Measurements from ENCODE around the gene SLC9A1. TPM values are rescaled to one million over a fixed set of nuclear protein-coding genes. Genes with fewer than 3 reads are reported as not detected.
"Not testable (repeated sequence)": the region's sequence is repeated elsewhere in the genome, so short reads cannot be mapped to it uniquely, and the experiment has no call there.

Gene SLC9A1
- 10 to 100 TPM; 22.8 to 39.3 (median 35.4) TPM for total RNA-seq
- polyA plus RNA-seq = 21.5 TPM
- long read RNA-seq, donor 1, full-length matches to known transcripts = 4 of 38 reads
- long read RNA-seq, donor 1, partial matches to known transcripts = 26 of 38 reads
- long read RNA-seq, donor 1, other reads (novel, unspliced or antisense) = 8 of 38 reads
- long read RNA-seq, donor 2, full-length matches to known transcripts = 7 of 19 reads
- long read RNA-seq, donor 2, partial matches to known transcripts = 6 of 19 reads
- long read RNA-seq, donor 2, other reads (novel, unspliced or antisense) = 6 of 19 reads
- long read RNA-seq, donor 3, full-length matches to known transcripts = 4 of 26 reads
- long read RNA-seq, donor 3, partial matches to known transcripts = 13 of 26 reads
- long read RNA-seq, donor 3, other reads (novel, unspliced or antisense) = 9 of 26 reads
- long read RNA-seq, donor 4, full-length matches to known transcripts = 4 of 14 reads
- long read RNA-seq, donor 4, partial matches to known transcripts = 10 of 14 reads
- long read RNA-seq, donor 4, other reads (novel, unspliced or antisense) = 0 of 14 reads

GRCh38 chr1:27154991-27155781 is at the start of gene SLC9A1:
Gene SLC9A1, minus strand, starts transcription at chr1:27155125. Its CDS starts 791 bp downstream, at chr1:27154334.
- WGBS = 5% methylated on average over 40 of the region's 40 CpGs

DNA sequence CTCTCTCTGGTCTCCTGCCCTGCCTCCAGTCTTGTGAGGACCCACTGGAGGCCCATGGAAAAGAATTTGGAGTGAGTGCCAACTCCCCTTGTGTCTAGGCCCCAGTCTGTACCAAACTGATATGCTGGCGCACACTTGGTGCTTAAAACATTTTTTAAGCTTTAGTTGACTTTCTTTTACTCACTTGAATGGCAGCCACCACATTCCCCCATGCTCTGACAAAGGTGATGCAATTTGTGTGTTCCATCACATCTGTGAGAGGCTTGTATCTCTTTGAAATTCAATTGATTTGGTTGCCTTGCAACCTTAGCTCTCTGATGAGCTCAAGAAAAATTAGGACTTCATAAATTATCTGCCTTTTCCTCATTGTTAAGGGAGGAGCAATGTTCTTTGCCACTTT is 49.0 kb upstream of the SLC9A1 start:
- Histone ChIP-seq H3K9me3 (ENCODE audit: control insufficient read depth, low read length) (no peaks in the 10 kb centered on the region), H3K27me3 (ENCODE audit: control insufficient read depth, insufficient read depth) (no peaks in the 10 kb centered on the region), H3K4me1 (ENCODE audit: control insufficient read depth, insufficient read depth, low read length) (no peaks in the 10 kb centered on the region), H3K27ac (ENCODE audit: low read length) (no peak overlapping the region), H3K4me3 (ENCODE audit: low read length) (no peak overlapping the region)
- intact Hi-C loops (cut with DNase I) = no loop called here
- 88% methylated on average over 1 of the region's 1 CpG for WGBS
- DNase-seq = no peak
- no peak for ATAC-seq

More at GRCh38 chr1:27154991-27155781, at the start of gene SLC9A1:
- Histone ChIP-seq H3K9me3 (ENCODE audit: control insufficient read depth, low read length) (no peaks in the 10 kb centered on the region), H3K27ac (ENCODE audit: low read length) (peak within 1 kb of the TSS; percentile 97), H3K4me1 (ENCODE audit: control insufficient read depth, insufficient read depth, low read length) (peaks cover 9% of the 10 kb centered on the region), H3K27me3 (ENCODE audit: control insufficient read depth, insufficient read depth) (no peaks in the 10 kb centered on the region), H3K4me3 (ENCODE audit: low read length) (peak within 1 kb of the TSS; percentile 97)
- ATAC-seq (peak; percentile 91), DNase-seq (peak; percentile 95 to 98 (median 98))
- intact Hi-C loops (cut with DNase I) = loop anchor here in 3 of 4 donors (5.0 kb wide), 2 partner anchors 38 to 53 kb away; no protein-coding TSS in a partner anchor

- no peak for DNase-seq
- no peak overlapping the region for H3K4me3 ChIP-seq (ENCODE audit: low read length)
- 94% methylated on average over 24 of the region's 24 CpGs for WGBS
- intact Hi-C loops (cut with DNase I) = no loop called here
- no peak for ATAC-seq
- no peaks in the 10 kb centered on the region for H3K27me3 ChIP-seq (ENCODE audit: control insufficient read depth, insufficient read depth)
- no peak overlapping the region for H3K27ac ChIP-seq (ENCODE audit: low read length)
- H3K9me3 ChIP-seq (ENCODE audit: control insufficient read depth, low read length) = no peaks in the 10 kb centered on the region
- H3K4me1 ChIP-seq (ENCODE audit: control insufficient read depth, insufficient read depth, low read length) = no peaks in the 10 kb centered on the region
Measured at GRCh38 chr1:27201295-27201694, 46.4 kb upstream of the SLC9A1 start.

- H3K9me3 ChIP-seq (ENCODE audit: control insufficient read depth, low read length) = no peaks in the 10 kb centered on the region
- H3K27me3 ChIP-seq (ENCODE audit: control insufficient read depth, insufficient read depth) = no peaks in the 10 kb centered on the region
- H3K4me3 ChIP-seq (ENCODE audit: low read length) = no peak overlapping the region
- H3K4me1 ChIP-seq (ENCODE audit: control insufficient read depth, insufficient read depth, low read length) = no peaks in the 10 kb centered on the region
- no peak for ATAC-seq
- H3K27ac ChIP-seq (ENCODE audit: low read length) = no peak overlapping the region
- DNase-seq = no peak
- intact Hi-C loops (cut with DNase I) = loop anchor here in 2 of 4 donors (10.0 kb wide), 2 partner anchors 88 to 92 kb away; no protein-coding TSS in a partner anchor
- WGBS = 98% methylated on average over 1 of the region's 1 CpG
Measured at GRCh38 chr1:27193194-27193593, 38.3 kb upstream of the SLC9A1 start.

- DNase-seq = no peak
- no peak overlapping the region for H3K4me3 ChIP-seq (ENCODE audit: low read length)
- H3K27me3 ChIP-seq (ENCODE audit: control insufficient read depth, insufficient read depth) = no peaks in the 10 kb centered on the region
- 76% methylated on average over 8 of the region's 8 CpGs for WGBS
- intact Hi-C loops (cut with DNase I) = loop anchor here in 2 of 4 donors (10.0 kb wide), 2 partner anchors 87 to 93 kb away; no protein-coding TSS in a partner anchor
- peak; percentile 41 to 55 for ATAC-seq
- H3K4me1 ChIP-seq (ENCODE audit: control insufficient read depth, insufficient read depth, low read length) = no peaks in the 10 kb centered on the region
- no peaks in the 10 kb centered on the region for H3K9me3 ChIP-seq (ENCODE audit: control insufficient read depth, low read length)
- no peak overlapping the region for H3K27ac ChIP-seq (ENCODE audit: low read length)
Measured at GRCh38 chr1:27192039-27192529, 37.2 kb upstream of the SLC9A1 start.

DNA sequence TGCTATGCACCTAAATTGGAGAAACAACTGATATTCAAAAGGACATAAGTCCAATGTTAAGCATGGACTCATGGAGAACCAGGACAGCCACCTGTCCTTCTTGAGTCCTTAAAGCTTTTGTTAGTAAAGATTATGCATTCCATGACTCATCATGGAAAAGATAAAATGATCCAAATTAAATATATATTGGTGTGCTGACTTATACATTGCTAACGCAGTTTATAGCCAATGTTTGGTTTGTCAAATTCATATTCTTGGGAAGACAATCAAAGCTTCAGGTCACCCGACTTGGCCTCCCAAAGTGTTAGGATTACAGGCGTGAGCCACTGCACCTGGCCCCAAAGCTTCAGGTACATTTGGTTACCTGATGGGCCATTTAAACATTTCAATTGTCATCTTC is 29.7 kb upstream of the SLC9A1 start:
- H3K9me3 ChIP-seq (ENCODE audit: control insufficient read depth, low read length); ATAC-seq; H3K27ac ChIP-seq (ENCODE audit: low read length); intact Hi-C loops (cut with DNase I); H3K4me1 ChIP-seq (ENCODE audit: control insufficient read depth, insufficient read depth, low read length); H3K27me3 ChIP-seq (ENCODE audit: control insufficient read depth, insufficient read depth); H3K4me3 ChIP-seq (ENCODE audit: low read length); DNase-seq: not testable (repeated sequence)
- 78% methylated on average over 3 of the region's 3 CpGs for WGBS

DNA sequence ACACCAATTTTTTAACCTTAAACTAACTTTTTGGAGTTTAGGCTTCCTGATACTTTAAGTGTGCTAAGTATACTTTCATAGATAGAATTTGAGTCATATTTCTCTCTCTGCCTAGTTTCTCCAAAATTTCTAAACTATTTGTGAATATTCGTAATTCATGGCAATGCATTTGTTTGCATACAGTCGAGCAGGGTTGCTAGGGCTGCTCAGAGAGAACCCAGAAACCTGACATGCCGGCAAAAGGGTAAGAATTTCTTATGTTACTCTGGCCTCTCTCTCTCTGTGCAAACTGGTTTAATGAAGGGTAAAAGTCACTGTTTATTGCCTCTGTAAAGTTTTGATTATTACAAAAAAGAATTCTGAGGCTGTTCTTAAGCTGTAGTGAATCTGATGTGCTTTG is 25.1 kb upstream of the SLC9A1 start:
- 70% methylated on average over 3 of the region's 3 CpGs for WGBS
- intact Hi-C loops (cut with DNase I) = no loop called here
- H3K27me3 ChIP-seq (ENCODE audit: control insufficient read depth, insufficient read depth) = no peaks in the 10 kb centered on the region

DNA sequence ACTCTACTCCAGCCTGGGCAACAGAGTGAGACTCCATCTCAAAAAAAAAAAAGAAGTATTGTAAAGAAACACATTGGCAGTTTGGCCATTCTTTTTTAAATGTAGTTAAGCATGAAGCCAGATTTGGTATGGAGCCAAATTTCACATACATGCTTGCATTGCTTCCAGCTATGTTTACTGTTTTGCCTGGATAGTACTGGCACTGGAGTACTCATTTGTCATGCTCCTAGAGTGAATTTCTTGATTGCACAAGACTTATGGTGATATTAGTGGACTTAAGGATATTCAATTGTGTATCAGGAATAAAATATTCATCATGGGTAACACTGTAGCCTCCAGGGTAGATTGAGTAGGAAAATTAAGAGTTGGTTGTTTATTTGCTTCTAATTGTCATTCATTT is 24.5 kb upstream of the SLC9A1 start:
- DNase-seq = no peak
- no peaks in the 10 kb centered on the region for H3K9me3 ChIP-seq (ENCODE audit: control insufficient read depth, low read length)
- H3K4me3 ChIP-seq (ENCODE audit: low read length) = no peak overlapping the region
- intact Hi-C loops (cut with DNase I) = no loop called here
- no peak overlapping the region for H3K27ac ChIP-seq (ENCODE audit: low read length)
- H3K27me3 ChIP-seq (ENCODE audit: control insufficient read depth, insufficient read depth) = no peaks in the 10 kb centered on the region
- no peak for ATAC-seq
- H3K4me1 ChIP-seq (ENCODE audit: control insufficient read depth, insufficient read depth, low read length) = no peaks in the 10 kb centered on the region

More for the DNA sequence above, 25.1 kb upstream of the SLC9A1 start:
- Histone ChIP-seq H3K27ac (ENCODE audit: low read length) (no peak overlapping the region), H3K9me3 (ENCODE audit: control insufficient read depth, low read length) (no peaks in the 10 kb centered on the region), H3K4me1 (ENCODE audit: control insufficient read depth, insufficient read depth, low read length) (no peaks in the 10 kb centered on the region), H3K4me3 (ENCODE audit: low read length) (no peak overlapping the region)
- DNase-seq = no peak
- no peak for ATAC-seq

- Histone ChIP-seq H3K4me1 (ENCODE audit: control insufficient read depth, insufficient read depth, low read length) (no peaks in the 10 kb centered on the region), H3K27ac (ENCODE audit: low read length) (no peak overlapping the region), H3K27me3 (ENCODE audit: control insufficient read depth, insufficient read depth) (no peaks in the 10 kb centered on the region), H3K9me3 (ENCODE audit: control insufficient read depth, low read length) (no peaks in the 10 kb centered on the region), H3K4me3 (ENCODE audit: low read length) (no peak overlapping the region)
- intact Hi-C loops (cut with DNase I) = no loop called here
- DNase-seq (no peak), ATAC-seq (no peak)
- 92% methylated on average over 26 of the region's 26 CpGs for WGBS
Measured at GRCh38 chr1:27176954-27177353, 22.0 kb upstream of the SLC9A1 start.

GRCh38 chr1:27176323-27176722 is 21.4 kb upstream of the SLC9A1 start:
- intact Hi-C loops (cut with DNase I) = no loop called here
- no peaks in the 10 kb centered on the region for H3K27me3 ChIP-seq (ENCODE audit: control insufficient read depth, insufficient read depth)
- WGBS = 82% methylated on average over 4 of the region's 4 CpGs
- no peak for ATAC-seq
- H3K27ac ChIP-seq (ENCODE audit: low read length) = no peak overlapping the region
- no peaks in the 10 kb centered on the region for H3K9me3 ChIP-seq (ENCODE audit: control insufficient read depth, low read length)
- DNase-seq = no peak
- H3K4me3 ChIP-seq (ENCODE audit: low read length) = no peak overlapping the region
- H3K4me1 ChIP-seq (ENCODE audit: control insufficient read depth, insufficient read depth, low read length) = no peaks in the 10 kb centered on the region

DNA sequence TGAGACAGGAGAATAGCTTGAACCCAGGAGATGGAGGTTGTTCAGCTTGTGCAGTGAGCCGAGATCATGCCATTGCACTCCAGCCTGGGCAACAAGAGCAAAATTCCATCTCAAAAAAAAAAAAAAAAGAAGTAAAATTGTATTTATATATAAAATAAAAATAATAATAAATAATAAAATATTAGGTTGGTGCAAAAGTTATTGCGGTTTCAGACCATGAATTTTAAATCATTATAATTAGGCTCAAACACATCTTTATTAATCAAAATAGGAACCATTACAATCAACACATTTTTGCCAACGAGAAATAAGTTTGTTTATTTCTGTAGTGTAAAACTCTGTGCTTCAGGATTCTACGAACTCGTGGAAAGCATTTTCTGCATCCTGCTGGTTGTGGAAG is 18.1 kb upstream of the SLC9A1 start:
- DNase-seq; H3K27ac ChIP-seq (ENCODE audit: low read length); H3K4me3 ChIP-seq (ENCODE audit: low read length); intact Hi-C loops (cut with DNase I); H3K27me3 ChIP-seq (ENCODE audit: control insufficient read depth, insufficient read depth); ATAC-seq; H3K4me1 ChIP-seq (ENCODE audit: control insufficient read depth, insufficient read depth, low read length); H3K9me3 ChIP-seq (ENCODE audit: control insufficient read depth, low read length): not testable (repeated sequence)
- WGBS = 84% methylated on average over 5 of the region's 5 CpGs
